ENCODE results near the gene LRRC8C.

- TF ChIP-seq, protein P1, sequence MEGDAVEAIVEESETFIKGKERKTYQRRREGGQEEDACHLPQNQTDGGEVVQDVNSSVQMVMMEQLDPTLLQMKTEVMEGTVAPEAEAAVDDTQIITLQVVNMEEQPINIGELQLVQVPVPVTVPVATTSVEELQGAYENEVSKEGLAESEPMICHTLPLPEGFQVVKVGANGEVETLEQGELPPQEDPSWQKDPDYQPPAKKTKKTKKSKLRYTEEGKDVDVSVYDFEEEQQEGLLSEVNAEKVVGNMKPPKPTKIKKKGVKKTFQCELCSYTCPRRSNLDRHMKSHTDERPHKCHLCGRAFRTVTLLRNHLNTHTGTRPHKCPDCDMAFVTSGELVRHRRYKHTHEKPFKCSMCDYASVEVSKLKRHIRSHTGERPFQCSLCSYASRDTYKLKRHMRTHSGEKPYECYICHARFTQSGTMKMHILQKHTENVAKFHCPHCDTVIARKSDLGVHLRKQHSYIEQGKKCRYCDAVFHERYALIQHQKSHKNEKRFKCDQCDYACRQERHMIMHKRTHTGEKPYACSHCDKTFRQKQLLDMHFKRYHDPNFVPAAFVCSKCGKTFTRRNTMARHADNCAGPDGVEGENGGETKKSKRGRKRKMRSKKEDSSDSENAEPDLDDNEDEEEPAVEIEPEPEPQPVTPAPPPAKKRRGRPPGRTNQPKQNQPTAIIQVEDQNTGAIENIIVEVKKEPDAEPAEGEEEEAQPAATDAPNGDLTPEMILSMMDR (IDR thresholded peaks at IDR 0.05; ENCODE audit: low read length), result no peak
- no peak for TF ChIP-seq EZH2 (IDR thresholded peaks at IDR 0.05; ENCODE audit: borderline replicate concordance, low read length)
Observed at GRCh38 chr1:89669441-89669840, 36.5 kb downstream of the LRRC8C start.

All from OCI-LY1 (cell line).